GM12891 (cell line): Measurements from ENCODE around the gene IQSEC3.

Experiments used
- POLR2A ChIP-seq: IDR thresholded peaks from 2 replicates; pipeline ENCODE4 v1.6.1; 2011; ENCODE audit warnings: low read depth, low read length, control low read depth
- POLR2AphosphoS5 ChIP-seq: IDR thresholded peaks from 2 replicates; pipeline ENCODE4 v1.6.1; 2011; ENCODE audit warnings: low read depth, low read length, control low read depth
- POU2F2 ChIP-seq: IDR thresholded peaks from 2 replicates; pipeline ENCODE4 v1.6.1; 2011; ENCODE audit warnings: low read depth, mild to moderate bottlenecking, control low read depth, low read length, moderate library complexity
- SPI1 ChIP-seq: IDR thresholded peaks from 2 replicates; pipeline ENCODE4 v1.6.1; 2011; ENCODE audit warnings: low read depth, low read length, control low read depth
- TAF1 ChIP-seq: IDR thresholded peaks from 2 replicates; pipeline ENCODE4 v1.6.1; 2011; ENCODE audit warnings: low read depth, low read length, control low read depth

DNA sequence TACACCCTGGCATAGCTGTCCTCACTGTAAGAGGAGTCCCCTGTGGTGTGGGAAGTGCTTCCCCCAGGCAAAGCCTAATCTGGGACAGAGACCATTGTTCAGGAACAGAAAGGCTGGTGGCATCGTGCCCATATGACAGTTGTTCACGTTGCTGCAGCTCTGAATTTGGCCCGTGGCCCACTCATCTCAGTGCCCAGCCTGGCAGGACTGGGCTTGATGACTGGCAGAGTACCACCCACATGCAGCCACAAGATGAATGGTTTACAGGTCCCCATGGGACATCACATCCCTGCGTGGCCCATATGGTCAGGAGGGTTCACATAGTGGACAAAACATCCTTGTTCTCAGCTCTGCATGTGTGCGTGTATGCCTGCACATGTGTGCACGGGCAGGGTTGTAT is 17.5 kb downstream of the IQSEC3 start:
- TF ChIP-seq TAF1 (no peak), POLR2A (no peak), POLR2AphosphoS5 (no peak), POU2F2 (no peak), SPI1 (no peak)
